T-helper 2 cell (primary cell): ENCODE results near the gene NUPR2.
"Not testable (repeated sequence)": the region's sequence is repeated elsewhere in the genome, so short reads cannot be mapped to it uniquely, and the experiment has no call there.

Experiments used
- DNase-seq, 5 experiments: peaks; one replicate each; pipeline versions ENCODE4 v3.0.0 to v3.0.0-alpha.2; 2012 to 2022

The NUPR2 gene

DNA sequence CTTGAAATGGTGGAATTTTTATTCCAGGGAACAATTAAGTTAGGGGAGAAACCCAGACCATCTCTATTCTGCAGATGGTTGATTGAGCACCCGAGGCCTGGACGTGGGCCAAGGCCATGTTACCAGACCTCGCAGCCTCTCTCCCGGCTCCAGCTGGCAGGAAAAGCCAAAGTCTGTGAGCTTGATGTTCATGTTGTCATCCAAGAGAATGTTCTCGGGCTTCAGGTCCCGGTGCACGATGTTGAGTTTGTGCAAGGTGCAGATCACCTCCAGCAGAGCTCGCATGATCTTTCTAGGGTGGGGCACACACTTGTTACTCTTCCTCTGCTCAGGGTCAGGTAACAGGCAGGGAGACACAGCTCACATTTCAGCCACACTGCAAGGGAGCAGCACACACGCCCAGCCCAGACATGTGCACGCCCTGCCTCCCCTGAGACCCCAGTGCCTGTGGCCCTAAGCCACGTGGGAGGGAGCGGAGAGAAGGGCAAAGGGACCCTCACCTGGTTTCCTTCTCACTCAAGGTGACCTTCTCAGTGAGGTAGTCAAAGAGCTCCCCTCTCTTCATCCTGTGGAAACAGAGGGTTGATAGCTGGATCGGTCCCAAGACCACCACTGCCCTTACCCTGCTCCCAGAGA is 32.9 kb downstream of the NUPR2 start:
- DNase-seq = no peak

DNA sequence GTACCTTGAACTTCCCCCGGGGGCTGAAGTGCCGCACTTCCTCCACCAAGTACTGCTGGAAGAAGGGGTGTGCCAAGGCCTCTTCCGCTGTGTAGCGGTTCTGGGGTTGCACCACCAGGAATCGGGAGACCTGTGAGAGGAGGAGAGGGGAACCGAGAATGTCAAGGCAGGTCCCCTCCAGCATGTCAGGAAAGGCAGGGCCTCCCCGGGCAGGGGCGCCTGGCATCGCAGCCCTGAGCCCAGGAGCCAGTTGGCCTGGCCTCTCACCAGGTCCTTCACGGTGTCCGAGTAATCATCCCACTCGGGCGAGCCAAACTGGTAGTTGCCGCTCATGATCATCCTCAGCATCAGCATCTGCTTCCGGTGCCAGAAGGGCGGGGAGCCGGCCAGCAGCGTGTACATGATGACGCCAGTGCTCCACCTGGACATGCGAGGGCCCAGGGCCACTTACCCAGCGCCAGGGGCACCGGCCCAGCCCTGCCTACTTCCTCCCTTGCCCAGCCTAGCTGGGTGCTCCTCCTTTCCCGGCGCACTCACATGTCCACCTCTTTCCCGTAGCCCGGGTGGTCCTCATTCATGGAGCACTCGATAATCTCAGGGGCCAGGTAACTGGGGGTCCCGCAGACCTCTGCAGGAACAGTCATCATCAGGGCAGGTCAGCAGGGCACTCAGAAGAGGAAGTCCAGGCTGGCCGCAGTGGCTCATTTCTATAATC is 34.4 kb downstream of the NUPR2 start:
- no peak for DNase-seq

- DNase-seq = not testable (repeated sequence)
Observed at GRCh38 chr7:56080726-56081435, 35.3 kb downstream of the NUPR2 start.

DNA sequence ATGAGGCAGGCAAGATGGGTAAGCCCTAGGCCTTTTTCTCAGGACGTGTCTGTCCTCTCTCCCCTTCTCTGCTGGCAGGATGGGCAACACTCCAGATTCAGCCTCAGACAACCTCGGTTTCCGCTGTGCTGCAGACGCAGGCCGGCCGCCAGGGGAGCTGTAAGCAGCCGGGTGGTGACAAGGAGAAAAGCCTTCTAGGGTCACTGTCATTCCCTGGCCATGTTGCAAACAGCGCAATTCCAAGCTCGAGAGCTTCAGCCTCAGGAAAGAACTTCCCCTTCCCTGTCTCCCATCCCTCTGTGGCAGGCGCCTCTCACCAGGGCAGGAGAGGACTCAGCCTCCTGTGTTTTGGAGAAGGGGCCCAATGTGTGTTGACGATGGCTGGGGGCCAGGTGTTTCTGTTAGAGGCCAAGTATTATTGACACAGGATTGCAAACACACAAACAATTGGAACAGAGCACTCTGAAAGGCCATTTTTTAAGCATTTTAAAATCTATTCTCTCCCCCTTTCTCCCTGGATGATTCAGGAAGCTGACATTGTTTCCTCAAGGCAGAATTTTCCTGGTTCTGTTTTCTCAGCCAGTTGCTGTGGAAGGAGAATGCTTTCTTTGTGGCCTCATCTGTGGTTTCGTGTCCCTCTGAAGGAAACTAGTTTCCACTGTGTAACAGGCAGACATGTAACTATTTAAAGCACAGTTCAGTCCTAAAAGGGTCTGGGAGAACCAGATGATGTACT is 36.6 kb downstream of the NUPR2 start:
- DNase-seq = no peak

DNA sequence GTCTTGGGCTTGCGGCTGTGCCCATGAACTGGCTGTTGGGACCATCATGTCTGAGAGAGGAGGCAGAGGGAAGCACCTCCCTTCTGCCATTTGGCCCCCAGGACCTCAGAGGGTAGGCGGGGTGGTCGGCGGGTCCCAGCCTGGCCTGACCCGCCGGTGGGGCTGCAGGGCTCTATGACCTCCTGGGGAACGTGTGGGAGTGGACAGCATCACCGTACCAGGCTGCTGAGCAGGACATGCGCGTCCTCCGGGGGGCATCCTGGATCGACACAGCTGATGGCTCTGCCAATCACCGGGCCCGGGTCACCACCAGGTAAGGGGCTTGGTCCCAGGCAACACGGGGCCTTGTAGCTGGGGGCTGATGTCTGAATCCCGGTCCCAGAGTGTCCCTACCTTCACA is 38.0 kb downstream of the NUPR2 start:
- DNase-seq = no peak

DNA sequence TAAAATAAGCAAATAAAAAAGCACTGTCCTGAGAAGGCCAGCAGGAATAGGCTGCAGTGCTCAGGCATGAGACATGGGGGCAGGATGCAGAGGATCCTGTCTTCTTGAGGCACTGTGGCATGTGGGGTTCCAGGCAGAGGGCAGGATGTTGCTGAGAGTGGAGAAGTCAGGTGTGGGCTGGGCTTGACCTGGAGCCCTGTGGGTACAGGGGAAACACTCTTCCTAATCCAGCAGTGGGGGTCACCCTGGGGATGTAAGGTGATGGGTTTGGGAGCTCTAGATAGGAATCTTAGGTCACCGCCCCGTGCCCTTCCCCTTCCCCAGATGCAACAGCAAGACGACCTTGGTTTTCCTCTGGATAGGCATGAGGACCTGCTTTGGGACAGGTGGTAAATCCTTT is 38.5 kb downstream of the NUPR2 start:
- DNase-seq = no peak

DNA sequence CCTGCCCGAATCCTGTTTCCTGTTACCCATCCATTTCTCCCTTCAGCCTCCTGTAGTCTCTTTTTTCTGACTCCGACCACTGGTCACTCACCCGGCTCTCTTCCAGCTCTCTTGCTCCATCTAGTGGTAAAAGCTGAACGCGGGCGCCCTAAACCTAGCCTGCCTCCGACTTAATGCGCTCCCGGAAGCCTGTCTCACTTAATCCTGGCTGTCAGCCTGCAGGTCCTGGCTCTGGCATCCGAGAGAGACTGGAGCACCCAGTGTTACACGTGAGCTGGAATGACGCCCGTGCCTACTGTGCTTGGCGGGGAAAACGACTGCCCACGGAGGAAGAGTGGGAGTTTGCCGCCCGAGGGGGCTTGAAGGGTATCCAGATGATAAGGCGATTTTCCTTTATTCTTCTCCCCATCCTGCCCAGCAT is 41.8 kb downstream of the NUPR2 start:
- DNase-seq = peak; percentile 27 to 58 (median 46)

DNA sequence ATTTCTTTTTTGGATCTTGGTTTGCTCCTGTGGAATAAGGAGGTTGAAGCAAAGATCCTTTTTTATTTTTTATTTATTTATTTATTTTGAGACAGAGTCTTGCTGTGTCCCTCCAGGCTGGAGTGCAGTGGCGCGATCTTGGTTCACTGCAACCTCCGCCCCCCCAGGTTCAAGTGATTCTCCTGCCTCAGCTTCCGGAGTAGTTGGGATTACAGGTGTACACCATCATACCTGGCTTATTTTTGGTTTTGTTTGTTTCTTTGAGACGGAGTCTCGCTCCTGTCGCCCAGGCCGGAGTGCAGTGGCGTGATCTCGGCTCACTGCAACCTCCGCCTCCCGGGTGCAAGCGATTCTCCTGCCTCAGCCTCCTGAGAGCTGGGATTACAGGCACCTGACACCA is 49.8 kb downstream of the NUPR2 start:
- DNase-seq = not testable (repeated sequence)
